ENCODE results near the gene NUP214.
"Not testable (repeated sequence)": the region's sequence is repeated elsewhere in the genome, so short reads cannot be mapped to it uniquely, and the experiment has no call there.

Gene NUP214

GRCh38 chr9:131259916-131260597 lies 134.7 kb downstream of the NUP214 start:
- DNase-seq (ENCODE audit: low spot score), result no peak

- no peak for DNase-seq (ENCODE audit: low spot score)
Measured at GRCh38 chr9:131260751-131261452, 135.5 kb downstream of the NUP214 start.

GRCh38 chr9:131262327-131263032 lies 137.1 kb downstream of the NUP214 start:
- DNase-seq (ENCODE audit: low spot score), result no peak

- DNase-seq (ENCODE audit: low spot score), result not testable (repeated sequence)
Measured at GRCh38 chr9:131263033-131263343, 137.6 kb downstream of the NUP214 start.

GRCh38 chr9:131263701-131264100 lies 138.3 kb downstream of the NUP214 start:
- DNase-seq (ENCODE audit: low spot score), result no peak

DNA sequence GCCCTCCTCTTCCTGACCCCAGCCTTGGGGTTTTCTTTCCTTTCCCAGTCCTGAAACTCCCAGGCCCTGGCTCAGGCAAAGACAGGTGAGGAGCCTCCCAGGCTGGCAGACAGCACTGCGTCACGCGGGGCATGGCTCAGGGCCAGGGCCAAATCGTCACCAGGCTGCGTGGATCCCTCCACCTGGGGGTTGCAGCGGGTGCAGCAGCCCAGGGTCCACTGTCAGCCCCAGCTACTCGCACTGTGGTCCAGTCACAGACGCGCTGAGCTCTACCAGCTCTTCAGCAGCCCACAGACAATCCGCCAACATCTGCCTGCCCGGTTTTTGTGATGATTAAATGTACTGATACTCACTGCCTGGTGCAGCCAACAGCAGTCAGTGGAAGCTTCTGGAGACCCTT lies 138.8 kb downstream of the NUP214 start:
- DNase-seq (ENCODE audit: low spot score), result no peak

DNA sequence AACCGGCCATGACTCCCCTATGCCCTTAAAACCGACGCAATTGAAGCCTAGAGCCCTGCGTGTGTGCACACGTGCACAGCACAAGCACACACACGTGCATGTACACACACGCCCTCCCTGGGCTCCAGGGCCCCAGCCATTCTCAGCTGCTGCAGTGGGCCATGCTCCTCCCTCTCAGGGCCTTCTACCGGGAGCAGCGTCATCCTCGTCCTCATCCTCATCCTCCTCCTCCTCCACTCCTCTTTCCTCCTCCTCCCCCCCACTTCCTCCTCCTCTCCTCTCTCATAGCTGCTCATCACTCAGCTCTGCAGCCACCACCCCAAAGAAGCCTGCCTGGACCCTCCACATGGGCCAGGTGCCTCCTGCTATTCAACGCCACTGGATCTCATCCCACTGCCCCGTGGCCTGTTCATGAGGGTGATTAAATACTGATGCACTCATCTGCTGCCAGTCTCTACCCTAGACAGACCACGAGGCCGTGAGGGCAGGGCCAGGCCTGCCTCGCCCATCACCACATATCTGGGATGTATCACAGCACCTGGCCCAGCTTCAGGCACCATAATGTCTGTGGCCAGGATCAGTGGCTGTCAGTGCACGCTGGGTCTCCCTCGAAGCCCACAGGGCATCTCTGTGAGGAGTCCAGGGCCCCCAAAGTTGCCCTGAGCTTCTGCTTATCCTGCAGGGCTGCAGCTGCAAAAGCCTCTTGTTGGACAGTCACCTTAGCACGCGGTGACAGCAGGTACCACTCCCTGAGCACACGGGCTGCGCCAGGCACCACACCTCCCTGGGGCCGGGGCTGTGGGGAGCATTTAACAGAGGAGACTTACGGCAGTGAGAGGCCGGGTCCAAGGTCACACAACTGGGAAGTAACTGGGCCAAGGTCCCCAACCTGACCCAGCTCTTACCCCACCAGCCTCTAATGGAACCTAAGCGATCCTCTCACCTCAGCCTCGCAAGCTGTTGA lies 141.2 kb downstream of the NUP214 start:
- DNase-seq (ENCODE audit: low spot score), result no peak

DNA sequence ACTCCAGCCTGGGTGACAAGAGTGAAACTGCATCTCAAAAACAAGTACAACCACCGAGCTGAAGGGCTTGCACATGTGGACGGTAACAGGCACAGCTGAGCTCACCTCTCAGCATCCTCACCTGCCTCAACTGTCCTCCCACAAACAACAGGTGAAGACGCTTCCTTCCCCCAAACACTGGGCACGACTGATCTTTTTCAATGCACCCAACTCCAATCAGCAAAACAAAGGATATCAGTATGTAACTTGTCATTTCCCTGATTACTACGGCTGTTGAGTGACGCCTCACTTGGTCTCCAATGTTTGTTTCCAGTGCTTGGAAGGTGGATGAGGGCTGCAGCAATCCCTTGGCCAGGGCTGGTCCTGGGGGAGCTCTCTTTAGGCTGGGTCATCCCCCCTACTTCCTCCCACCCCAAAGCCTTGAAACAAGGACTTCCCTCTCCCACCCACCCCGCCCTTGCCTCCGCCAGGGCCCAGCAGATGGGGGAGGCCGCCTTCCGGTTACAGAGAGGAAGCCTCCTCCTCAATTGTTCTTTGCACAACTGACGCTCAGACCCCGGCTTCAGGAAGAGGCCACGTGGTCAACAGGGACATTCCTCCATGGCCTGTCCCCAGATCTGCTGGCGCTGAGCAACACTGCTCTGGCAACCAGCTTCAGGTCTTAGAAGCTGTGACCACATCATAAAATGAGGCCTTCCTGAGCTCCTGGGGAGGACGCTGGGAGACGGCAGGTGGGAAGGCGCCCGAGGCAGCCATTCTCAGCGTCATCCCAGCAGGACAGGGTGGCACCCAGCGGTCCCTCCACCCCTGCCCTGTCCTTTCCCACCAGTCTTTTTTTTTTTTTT lies 145.0 kb downstream of the NUP214 start:
- no peak for DNase-seq (ENCODE audit: low spot score)

DNA sequence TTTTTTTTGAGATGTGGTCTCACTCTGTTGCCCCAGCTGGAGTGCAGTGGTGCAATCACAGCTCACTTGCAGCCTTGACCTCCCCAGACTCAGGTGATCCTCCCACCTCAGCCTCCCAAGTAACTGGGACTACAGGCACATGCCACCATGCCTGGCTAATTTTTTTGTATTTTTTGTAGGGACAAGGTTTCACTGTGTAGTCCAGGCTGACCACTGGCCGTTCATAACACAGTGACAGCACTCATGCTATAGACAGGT lies 145.6 kb downstream of the NUP214 start:
- not testable (repeated sequence) for DNase-seq (ENCODE audit: low spot score)

- DNase-seq (ENCODE audit: low spot score), result no peak
Measured at GRCh38 chr9:131271506-131271931, 146.1 kb downstream of the NUP214 start.

DNA sequence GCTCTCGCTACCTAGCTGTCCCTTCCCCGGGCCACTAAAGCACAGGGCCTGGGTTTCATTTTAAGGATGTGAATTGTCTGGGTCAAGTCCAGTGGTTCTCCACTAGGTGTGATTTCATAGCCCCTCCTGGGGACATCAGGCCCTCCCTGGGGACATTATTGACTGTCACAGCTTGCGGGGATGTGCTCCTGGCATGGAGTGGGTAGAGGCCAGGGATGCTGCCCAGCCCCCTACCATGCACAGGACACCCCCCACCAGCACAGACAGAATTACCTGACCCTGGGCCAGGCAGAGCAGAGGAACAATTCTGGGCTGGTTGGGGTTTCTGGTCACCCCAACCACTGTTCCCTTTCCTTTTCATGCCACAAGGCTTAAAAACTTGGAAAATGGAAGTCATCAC lies 146.8 kb downstream of the NUP214 start:
- DNase-seq (ENCODE audit: low spot score), result no peak

- DNase-seq (ENCODE audit: low spot score), result no peak
Measured at GRCh38 chr9:131273146-131273855, 147.9 kb downstream of the NUP214 start.

- no peak for DNase-seq (ENCODE audit: low spot score)
Measured at GRCh38 chr9:131273856-131274673, 148.7 kb downstream of the NUP214 start.

DNA sequence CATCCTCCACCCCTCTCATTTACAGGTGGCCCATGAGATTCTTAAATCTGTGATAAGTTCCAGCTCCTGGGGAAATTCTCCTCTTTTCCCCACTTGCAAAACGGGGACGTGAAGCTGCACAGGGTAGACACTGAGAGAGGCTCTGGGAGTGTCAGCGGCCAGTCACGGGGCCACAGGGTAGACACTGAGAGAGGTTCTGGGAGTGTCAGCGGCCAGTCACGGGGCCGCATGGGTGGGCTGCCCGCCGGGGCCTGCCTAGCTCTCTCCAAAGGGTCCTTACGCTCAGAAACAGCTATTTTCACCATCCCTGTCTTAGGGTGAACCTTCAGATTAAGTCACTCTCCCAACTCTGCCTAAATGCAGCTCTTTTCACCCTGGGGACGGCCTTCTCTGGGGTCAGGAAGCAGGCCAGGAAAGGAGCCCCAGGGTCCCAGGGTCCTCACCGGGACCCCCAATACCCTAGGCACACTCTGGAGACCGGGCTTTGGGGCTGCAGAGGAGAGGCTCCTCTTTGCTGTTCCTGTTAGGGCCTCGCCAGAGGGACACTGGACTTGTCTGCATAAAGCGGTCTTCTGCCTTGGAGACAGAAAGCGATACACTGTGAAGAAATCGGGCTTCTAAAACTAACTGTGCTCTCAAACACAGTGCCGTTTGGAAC lies 149.4 kb downstream of the NUP214 start:
- no peak for DNase-seq (ENCODE audit: low spot score)

DNA sequence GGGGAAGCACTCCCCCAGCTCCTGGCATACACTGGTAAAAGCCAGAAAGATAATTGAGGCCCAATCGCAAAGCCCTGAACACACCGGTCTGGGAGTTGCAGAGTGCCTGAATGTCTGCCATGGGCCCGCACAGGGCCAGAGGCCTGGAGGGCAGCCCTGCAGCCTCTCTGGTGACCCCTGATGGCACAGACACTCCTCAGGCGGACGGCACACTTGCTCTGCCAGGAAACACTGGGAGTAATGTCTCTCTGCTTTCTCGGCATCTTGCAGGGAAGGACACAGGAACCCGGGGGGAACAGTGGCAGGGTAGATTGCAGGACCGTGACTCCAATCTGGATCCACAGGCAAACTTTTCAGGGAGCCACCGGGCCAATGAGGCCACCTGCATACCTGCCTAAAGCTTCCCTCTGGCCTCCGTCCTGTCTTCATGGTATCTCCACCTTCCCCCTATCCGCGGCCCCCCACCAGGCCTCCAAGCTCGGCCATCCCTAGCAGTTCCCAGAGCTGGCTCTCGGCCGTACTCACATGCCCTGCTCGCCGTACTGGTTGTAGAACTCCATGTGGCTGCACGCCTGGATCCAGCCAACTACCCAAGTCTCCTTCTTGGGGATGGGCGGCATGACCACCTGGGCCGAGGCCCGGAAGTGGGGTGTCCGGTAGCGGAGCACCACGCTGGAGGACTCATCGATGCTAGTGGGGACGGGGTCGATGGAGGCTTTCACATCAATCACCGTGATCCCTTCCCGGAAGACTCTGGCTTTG lies 150.1 kb downstream of the NUP214 start:
- DNase-seq (ENCODE audit: low spot score), result no peak

- peak; percentile 47 for DNase-seq (ENCODE audit: low spot score)
Measured at GRCh38 chr9:131276094-131276888, 150.9 kb downstream of the NUP214 start, which contains the start of gene FAM78A. Gene FAM78A, minus strand, starts transcription at chr9:131276510. Its CDS starts 331 bp downstream, at chr9:131276179.

DNA sequence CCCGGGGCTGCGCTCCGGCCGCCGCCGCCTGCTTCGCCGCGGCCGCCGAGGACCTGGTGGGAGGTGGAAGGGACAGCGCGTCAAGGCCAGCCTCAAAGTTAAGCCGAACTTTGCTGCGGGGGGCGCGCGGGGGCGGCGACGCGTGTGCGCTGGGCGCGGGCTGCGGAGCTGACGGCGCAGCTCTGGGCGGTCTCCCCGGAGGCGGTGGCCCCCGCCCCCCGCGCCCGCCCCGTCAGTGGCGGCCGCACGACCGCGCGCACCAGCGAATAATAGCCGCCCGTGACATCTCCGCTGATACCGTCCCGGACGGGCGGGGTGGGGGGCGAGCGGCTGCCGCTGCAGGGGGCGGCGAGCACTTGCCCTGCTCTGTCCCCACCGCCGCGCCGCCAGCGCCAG lies 151.5 kb downstream of the NUP214 start:
- peak; percentile 28 for DNase-seq (ENCODE audit: low spot score)
